MV-4-11 (cell line): ENCODE measurements around the gene BMP6.
"Not testable (repeated sequence)": the region's sequence is repeated elsewhere in the genome, so short reads cannot be mapped to it uniquely, and the experiment has no call there.

ENCODE experiments used
- DNase-seq: peaks from one replicate; lab custom pipeline; 2025; lab: John Stamatoyannopoulos, UW

Gene BMP6

GRCh38 chr6:7787731-7788130 is 61.8 kb downstream of the BMP6 start:
- DNase-seq = no peak

GRCh38 chr6:7794509-7794908 is 68.6 kb downstream of the BMP6 start:
- DNase-seq = no peak

- DNase-seq = no peak
Observed at GRCh38 chr6:7797386-7797785, 71.5 kb downstream of the BMP6 start.

- DNase-seq = no peak
Observed at GRCh38 chr6:7798751-7799150, 72.9 kb downstream of the BMP6 start.

- no peak for DNase-seq
Observed at GRCh38 chr6:7802662-7803061, 76.8 kb downstream of the BMP6 start.

GRCh38 chr6:7803214-7803613 is 77.3 kb downstream of the BMP6 start:
- no peak for DNase-seq

- DNase-seq = no peak
Observed at GRCh38 chr6:7805078-7805849, 79.4 kb downstream of the BMP6 start.

- no peak for DNase-seq
Observed at GRCh38 chr6:7805850-7806214, 79.9 kb downstream of the BMP6 start.

GRCh38 chr6:7806711-7807110 is 80.8 kb downstream of the BMP6 start:
- DNase-seq = no peak

GRCh38 chr6:7809346-7809745 is 83.4 kb downstream of the BMP6 start:
- no peak for DNase-seq

GRCh38 chr6:7811441-7811840 is 85.5 kb downstream of the BMP6 start:
- DNase-seq = no peak

- no peak for DNase-seq
Observed at GRCh38 chr6:7812623-7813022, 86.7 kb downstream of the BMP6 start.

- no peak for DNase-seq
Observed at GRCh38 chr6:7813193-7813592, 87.3 kb downstream of the BMP6 start.

GRCh38 chr6:7813704-7814103 is 87.8 kb downstream of the BMP6 start:
- DNase-seq = no peak

- no peak for DNase-seq
Observed at GRCh38 chr6:7815716-7816115, 89.8 kb downstream of the BMP6 start.

- DNase-seq = not testable (repeated sequence)
Observed at GRCh38 chr6:7817184-7817583, 91.3 kb downstream of the BMP6 start.

GRCh38 chr6:7818257-7819214 is 92.6 kb downstream of the BMP6 start:
- no peak for DNase-seq

- DNase-seq = no peak
Observed at GRCh38 chr6:7819431-7820015, 93.6 kb downstream of the BMP6 start.

- no peak for DNase-seq
Observed at GRCh38 chr6:7820288-7820835, 94.5 kb downstream of the BMP6 start.

GRCh38 chr6:7821426-7821825 is 95.5 kb downstream of the BMP6 start:
- DNase-seq = no peak

- no peak for DNase-seq
Observed at GRCh38 chr6:7823552-7823951, 97.7 kb downstream of the BMP6 start.

- DNase-seq = no peak
Observed at GRCh38 chr6:7825986-7826385, 100.1 kb downstream of the BMP6 start.

- no peak for DNase-seq
Observed at GRCh38 chr6:7827142-7827541, 101.2 kb downstream of the BMP6 start.
